DOHH2 (cell line): ENCODE measurements around the gene TRAK1.

Source experiments
- CTCF ChIP-seq: fragments of 200-600 bp; sonication (generic); IDR thresholded peaks from one replicate; pipeline ENCODE4 v1.5.1; 2014; ENCODE audit warnings: antibody characterized with exemption, mild to moderate bottlenecking, low read depth, low read length; ENCODE audit not compliant: poor library complexity, severe bottlenecking
- EZH2phosphoT487 ChIP-seq: fragments of 200-600 bp; sonication (generic); IDR thresholded peaks from 2 replicates; pipeline ENCODE4 v1.6.1; 2017; ENCODE audit warnings: borderline replicate concordance, mild to moderate bottlenecking, antibody characterized with exemption, low read length, moderate library complexity, mixed read lengths

- TF ChIP-seq CTCF: no peak
- TF ChIP-seq EZH2phosphoT487: no peak
Observed at GRCh38 chr3:42106646-42107045, 15.5 kb downstream of the TRAK1 start.
